Pulmonary artery endothelial cell (primary cell): ENCODE results near the gene ADA. TPM values are rescaled to one million over a fixed set of nuclear protein-coding genes. Genes with fewer than 3 reads are reported as not detected.
"Not testable (repeated sequence)": the region's sequence is repeated elsewhere in the genome, so short reads cannot be mapped to it uniquely, and the experiment has no call there.

Experiments
- DNase-seq: peaks from one replicate; pipeline ENCODE4 v3.0.0-alpha.2; 2011; ENCODE audit warnings: low read depth, low spot score
- total RNA-seq: library from RNA; depleted of rRNA; stranded (reverse); fragments of >200 nt; gene quantifications from 2 replicates; pipeline ENCODE4 v1.2.3, GENCODE V29; 2014

The ADA gene
- total RNA-seq, 1 donor from 2014 or later: 22.4 TPM

DNA sequence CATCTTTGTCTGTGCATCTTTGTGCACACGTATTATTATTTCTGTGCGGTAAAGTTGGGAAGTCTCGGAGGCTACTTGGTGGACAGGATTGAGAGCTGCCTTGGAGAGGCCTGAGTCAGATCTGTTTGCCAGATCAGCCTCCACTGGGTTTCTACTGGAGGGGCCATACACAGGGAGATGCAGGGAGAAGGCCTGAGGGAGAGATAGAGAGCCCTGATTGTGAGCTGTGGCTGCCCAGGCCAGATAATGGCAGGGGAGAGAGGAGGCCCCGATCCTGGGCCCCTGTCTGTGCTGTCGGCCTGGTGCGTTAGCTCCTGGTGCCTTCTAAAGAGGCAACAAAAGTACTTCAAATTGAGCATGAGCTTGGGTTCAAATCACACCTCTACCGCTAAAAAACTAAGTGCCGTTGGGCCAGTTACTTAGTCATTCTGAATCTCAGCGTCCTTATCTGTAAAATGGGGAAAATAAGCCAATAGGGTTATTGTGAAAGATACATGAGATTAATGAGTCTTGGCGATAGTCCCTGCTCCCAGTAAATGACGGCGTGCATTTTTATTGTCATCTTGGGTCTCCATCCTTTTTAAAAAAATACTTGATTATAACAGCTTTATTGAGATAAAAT is 27.6 kb upstream of the ADA start:
- DNase-seq: no peak

DNA sequence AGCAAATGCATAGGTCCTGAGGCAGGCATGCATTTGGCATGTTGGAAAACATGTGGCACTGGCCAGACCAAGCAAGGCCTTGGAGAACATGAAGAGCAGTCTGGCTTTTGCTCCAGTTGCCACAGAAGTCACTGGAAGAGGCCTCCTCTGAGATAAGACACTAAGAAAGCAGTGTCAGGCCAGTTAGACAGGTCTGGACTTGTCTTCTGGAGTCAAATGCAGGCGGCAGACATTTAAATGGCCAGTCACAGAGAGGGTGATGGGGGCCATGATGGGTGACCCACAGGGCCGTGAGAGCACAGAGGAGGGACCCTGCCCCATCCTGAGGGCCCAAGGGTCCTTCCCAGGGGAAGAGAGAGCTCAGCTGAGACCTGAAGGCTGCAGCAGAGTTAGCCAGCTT is 26.7 kb upstream of the ADA start:
- no peak for DNase-seq

DNA sequence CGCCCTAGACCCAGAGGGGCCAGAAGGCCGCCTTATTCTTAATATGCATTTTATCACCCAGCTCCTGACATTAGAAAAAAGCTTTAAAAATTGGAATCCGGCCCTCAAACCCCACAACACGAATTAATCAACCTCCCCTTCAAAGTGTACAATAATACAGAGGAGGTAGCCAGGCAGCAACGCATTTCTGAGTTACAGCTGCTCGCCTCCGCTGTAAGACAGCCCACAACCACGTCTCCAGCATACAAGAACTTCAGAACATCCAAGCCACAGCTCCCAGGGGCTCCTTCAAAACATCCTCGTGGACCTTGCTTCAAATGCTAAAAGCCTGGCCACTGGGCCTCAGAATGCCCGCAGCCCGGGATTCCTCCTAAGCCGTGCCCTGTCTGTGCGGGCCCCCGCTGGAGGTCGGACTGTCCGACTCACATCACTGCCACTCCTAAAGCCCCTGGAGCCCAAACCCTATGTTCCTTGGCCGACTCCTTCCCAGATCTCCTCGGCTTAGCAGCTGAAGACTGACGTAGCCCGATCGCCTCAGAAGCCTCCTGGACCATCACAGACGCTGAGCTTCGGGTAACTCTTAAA is 20.9 kb upstream of the ADA start:
- DNase-seq: not testable (repeated sequence)

DNA sequence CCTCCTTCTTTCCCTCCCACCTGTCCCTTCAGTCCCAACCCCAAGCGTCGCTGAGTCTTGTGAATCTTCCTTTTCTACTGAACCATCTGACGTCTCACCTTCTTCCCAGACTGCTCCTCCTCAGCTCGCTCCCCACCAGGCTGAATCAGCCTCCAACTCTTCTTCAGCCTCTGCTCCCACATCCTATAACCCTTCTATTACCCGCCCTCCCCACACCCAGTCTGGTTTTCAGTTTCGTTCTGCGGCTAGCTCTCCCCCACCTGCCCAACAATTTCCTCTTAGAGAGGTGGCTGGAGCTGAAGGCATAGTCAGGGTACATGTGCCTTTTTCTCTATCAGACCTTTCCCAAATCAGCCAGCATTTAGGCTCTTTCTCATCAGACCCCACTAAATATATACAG is 20.0 kb upstream of the ADA start:
- DNase-seq: not testable (repeated sequence)

DNA sequence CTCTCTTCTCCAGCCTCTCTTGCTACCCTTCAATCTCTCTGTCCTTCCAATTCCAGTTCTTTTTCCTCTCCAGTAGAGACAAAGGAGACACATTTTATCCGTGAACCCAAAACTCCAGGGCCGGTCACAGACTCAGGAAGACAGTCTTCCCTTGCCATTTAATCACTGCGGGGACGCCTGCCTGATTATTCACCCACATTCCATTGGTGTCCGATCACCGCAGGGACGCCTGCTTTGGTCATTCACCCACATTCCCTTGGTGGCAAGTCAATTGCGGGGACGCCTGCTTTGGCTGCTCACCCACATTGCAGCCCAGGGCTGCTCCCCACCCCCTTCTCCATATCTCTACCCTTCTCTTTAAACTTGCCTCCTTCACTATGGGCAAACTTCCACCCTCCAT is 19.4 kb upstream of the ADA start:
- DNase-seq: not testable (repeated sequence)

DNA sequence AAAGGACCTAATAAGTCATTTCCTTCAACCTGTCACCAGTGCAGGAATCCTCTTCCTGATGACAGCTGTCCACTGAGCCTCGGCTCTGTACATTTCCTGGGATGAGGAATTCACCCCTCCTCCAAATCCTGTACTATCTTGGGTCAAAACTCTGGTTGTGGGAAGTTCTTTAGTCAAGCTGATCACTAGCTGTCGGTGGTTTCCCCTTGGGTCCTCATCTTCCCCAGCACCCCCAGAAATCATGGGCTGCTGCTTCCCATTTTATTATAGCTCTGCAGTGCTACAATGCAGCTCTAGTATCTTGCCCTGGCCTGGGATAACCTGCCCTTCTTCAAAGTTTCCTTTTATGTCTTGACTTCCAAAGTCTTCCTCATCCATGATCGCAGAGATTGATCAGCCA is 14.6 kb upstream of the ADA start:
- no peak for DNase-seq

DNA sequence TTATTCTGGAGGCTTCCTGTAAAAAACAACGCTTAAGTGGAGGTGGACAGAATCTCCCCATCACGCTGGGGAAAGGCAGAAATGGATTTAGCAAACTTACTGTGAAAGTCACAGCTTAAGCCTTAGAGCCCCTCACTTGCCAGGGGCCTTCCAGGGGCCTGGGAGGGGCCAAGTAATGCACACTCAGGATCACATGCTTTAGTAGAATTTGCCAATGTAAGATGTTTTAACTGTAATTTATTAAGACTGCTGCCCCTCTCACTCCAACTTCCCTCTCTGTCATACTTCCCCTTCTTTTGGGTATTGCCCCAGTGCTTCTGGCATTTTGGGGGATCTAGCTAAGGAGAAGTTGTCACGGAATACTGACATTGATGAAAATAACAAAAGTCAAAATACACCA is 12.6 kb upstream of the ADA start:
- no peak for DNase-seq

DNA sequence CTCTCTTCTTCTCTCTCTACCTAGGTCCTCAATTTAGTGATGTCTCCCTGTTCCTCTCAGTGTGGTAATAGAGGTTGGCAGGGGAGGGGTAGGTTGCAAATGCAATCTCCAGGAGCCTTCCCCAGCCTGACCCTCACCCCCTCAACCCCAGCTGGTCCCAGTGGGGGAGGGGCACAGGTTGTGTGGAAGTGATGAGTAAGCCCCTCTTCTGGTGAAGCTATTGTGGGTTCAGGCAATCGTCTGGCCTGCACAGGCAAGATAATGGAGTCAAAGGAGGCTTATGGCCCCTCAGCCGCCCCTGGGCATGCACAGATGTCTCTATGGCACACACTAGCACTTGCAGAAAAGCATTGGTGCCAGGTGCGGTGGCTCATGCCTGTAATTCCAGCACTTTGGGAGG is 10.8 kb upstream of the ADA start:
- no peak for DNase-seq

DNA sequence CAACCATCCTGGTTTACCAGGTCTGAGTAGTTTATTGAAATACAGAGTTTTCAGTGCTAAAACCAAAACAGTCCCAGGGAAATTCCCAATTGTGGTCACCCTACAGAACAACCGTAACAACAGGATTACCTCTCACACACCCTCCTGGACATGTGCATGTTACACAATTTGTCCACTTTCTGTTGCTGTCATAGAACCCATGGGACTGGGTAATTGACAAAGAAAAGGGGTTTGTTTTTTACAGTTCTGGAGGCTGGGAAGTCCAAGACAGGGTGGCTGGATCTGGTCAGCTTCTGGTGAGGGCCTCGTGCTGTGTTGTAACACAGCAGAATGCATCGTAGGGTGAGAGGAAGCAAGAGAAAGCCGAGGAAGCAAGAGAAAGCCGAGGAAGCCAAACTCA is 9.1 kb upstream of the ADA start:
- no peak for DNase-seq

DNA sequence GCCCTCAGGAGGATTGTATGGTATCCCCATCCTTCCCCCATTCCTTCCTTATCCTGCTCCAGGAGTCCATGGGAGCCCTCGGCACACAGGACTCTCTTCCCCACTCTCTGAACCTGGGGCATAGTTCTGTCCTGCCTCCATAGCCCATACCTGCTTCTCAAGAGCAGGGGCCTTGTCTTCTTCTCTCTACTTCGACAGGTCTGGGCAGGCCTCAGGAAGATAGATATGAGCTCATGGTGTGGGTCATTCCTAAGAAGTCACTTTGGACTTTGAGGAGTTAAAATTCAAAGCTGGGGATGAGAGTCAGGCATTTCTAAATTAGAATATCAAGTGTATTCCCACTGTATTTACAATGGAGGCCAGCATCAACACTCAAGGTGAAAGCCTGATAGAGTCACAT is 8.4 kb upstream of the ADA start:
- DNase-seq: no peak

DNA sequence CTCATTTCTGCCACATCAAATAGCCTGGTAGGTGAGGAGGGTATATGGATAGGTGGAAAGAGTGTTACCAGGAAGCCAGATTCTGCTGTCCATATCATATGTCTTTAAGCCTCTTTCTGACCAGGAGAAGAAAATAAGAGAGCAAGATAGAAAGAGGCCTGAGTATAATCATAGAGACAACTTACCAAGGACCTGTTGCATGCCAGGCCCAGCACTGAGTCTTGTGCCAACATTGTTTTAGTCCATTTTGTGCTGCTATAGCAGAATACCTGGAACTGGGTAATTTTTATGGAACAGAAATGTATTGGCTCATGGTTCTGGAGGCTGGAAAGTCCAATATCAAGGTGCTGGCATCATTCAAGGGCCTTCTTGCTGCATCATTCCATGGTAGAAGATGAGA is 7.3 kb upstream of the ADA start:
- DNase-seq: no peak

DNA sequence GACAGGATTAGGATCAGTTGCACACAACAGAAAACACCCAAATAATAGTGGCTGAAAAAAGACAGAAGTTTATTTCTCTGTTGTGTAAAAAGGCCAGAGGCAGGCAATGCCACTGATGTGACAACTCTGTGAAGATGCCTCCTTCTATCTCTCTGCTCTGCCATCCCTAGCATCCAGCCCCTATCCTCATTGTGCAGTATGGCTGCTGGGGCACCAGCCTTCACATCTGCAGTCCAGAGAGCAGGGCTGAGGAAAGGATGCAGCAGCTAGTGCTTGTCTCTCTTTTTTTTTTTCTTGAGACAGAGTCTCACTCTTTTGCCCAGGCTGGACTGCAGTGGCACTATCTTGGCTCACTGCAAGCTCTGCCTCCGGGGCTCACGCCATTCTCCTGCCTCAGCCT is 6.4 kb upstream of the ADA start:
- no peak for DNase-seq

DNA sequence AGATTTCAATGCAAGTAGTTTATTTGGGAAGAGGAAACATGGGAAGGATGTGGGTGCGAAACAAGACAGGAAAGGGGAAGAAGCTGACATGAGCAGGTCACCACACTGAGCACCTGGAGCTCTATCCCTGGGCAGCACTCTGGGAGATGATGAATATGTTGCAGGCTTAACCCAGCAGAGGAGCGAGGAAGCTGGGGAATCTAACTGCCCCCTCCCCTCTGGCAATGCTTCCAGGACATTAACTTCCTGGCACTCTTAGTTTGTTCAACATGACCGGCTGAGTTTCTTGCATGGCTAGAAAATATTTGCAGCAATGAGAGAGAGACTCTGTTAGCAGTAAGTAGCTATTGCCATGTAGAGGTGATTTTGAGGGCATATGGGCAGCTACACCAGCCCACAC is 4.9 kb upstream of the ADA start:
- DNase-seq: no peak

DNA sequence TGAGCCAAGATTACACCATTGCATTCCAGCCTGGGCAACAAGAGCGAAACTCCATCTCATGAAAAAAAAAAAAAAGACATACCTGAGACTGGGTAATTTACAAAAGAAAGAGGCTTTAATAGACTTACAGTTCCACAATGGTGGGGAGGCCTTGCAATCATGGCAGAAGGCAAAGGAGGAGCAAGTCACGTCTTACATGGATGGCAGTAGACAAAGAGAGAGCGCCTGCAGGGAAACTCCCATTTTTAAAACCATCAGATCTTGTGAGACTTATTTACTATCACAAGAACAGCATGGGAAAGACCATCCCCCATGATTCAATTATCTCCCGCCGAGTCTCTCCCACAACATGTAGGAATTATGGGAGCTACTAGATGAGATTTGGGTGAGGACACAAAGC is 2.7 kb upstream of the ADA start:
- not testable (repeated sequence) for DNase-seq

DNA sequence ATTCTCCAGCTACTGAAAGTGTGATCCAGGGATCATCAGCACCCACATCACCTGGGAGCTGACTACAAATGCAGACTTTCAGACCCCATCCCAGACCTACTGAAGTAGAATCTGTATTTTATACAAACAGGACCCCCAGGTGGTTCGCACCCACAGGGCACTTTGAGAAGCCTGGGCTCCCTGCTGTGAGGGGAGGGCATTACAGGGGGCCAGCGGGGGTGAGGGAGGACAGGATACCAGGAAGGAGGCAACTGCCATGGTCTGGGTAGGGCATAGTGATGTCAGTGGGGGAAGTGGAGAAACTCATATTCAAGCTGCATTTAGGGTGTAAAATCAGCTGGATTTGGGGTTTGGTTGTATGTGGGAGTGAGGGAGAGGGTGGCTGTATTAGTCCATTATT is 2.0 kb upstream of the ADA start:
- DNase-seq: no peak

DNA sequence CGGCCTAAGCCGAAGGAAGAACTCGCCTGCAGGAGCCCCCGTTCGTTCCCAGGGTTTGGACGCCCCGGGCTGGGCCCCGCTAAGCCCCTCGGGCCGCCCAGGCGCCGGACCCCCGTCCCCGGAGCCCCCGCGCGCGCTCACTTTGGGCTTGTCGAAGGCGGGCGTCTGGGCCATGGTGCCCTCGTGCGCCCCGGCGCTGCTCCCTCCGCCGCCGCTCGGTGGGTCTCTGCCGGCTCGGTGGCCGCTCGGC is 140 bp downstream of the ADA start:
- DNase-seq: no peak

DNA sequence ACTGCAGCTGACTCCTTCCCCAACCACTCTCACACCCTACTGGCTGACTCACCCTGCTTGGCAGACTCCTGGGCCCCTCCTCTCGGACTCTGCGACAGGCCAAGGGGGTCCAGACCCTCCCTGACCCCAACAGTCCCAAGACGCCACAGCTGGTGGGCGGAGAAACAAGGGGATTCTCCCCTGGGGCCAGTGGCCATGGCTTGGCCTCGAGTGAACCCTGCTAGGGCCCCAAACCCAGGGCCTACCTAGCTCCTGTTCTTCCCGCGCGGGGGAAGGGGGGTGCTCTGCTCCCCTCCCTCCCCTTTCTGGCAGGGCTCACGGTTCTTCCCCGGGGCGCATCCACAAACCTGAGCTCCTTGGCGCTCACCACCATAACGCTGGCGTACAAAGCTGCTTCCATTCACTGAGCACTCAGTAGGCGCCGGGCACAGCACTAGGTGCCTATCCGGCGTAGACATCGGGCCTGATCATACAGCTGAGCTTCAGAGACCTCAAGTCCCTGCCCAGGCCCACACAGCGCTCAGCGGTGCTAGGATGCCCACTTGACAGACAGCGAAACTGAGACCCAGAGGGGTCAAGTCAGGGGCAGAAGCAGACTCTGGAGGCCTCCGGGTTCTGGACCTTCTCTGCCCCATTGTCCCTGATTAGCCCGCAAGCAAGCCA is 597 bp downstream of the ADA start:
- no peak for DNase-seq

DNA sequence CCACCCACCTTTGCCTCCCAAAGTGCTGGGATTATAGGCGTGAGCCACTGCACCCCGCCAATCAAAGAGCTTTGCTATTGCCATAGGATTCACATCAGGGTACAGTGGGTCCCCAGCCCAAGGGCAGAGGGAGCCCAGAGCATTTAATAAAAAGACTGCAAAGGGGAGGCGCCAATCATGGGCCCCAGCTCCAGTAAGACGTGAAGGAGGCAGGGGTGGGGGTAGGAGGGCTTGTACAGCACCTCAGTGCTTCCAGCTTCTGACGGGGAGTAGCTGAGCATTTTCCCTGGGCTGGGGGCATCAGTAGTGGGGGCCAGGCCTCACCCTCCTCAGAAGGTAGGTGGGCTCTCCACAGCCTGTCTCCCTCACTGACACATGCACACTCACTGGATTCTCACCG is 1.5 kb downstream of the ADA start:
- no peak for DNase-seq

DNA sequence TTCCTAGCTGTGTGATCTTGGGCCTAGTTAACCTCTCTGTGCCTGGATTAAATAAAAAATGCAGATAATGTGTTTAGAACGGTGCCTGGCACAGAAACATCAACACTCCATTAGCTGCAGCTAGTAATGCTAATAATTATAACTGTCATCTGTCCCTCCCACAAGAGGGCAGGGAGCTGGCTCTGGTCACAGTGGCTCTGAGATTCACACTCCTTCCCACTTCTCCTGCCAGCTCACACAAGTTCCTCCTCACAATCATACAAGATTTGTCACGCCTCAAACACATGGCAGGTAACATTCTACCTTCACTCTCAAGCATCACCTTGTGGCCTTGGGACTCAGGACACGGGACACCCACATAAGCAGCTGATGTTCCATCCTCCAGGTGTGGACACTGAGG is 2.4 kb downstream of the ADA start:
- no peak for DNase-seq

DNA sequence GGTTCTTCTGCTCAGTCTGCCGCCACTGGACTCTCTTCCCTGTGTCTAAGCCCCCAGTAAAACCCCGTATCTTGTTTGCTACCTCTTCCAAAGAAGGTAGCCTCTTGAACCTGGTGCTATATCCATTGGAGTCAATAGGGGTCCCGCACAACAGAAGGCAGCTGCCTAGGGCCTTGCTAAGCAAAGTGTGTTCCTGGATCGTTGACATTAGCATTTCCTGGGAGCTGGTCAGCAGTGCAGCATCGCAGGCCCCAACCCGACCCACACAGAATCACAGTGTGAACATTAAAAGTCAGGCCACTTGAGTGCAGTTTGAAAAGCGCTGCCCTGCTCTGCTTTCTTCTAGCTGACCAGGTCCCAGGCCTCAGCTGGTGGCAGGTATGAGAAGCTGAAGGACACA is 2.9 kb downstream of the ADA start:
- no peak for DNase-seq

DNA sequence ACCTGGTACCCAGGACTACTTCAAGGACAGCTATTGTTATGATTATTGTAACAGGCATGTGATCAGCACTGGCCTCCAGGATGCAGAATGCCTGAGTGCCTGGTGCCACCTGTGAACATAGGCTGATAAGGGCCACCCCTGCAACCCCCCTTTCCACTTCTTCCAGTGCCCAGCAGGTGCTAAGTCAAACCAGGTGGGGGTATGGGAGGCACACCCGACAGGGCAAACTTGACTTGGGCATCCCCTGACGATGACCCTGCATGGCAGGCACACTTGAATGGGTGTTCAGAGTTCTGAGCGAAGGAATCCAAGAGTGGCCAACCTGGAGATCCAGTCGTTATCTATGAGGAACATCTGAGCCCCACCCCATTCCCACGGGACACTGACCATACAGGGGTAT is 3.4 kb downstream of the ADA start:
- no peak for DNase-seq

DNA sequence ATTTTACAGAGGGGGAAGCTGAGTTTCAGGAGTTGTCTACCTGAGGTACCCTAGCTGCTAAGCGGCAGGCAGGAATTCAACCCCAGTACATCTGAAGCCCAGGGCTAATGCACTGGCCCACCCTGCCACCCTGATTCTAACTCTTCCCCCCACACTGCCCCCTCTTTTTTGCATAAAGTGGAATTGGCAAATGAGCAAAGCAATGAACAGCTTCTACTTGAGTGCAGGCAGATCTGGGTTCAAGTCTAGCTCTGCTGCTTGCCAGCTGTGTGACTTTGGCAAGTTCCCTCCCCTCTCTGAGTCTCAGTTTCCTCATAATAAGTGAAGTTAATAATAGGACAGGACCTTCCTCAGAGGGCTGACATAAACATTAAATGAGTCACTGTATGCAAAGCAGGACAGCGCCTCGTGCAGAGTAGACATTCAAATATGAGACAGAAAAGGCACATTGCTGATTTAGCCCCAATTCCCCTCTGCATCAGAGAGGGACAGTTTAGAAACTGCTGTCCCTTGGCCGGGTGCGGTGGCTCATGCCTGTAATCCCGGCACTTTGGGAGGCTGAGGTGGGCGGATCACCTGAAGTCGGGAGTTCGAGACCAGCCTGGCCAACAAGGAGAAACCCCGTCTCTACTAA is 4.7 kb downstream of the ADA start:
- no peak for DNase-seq

DNA sequence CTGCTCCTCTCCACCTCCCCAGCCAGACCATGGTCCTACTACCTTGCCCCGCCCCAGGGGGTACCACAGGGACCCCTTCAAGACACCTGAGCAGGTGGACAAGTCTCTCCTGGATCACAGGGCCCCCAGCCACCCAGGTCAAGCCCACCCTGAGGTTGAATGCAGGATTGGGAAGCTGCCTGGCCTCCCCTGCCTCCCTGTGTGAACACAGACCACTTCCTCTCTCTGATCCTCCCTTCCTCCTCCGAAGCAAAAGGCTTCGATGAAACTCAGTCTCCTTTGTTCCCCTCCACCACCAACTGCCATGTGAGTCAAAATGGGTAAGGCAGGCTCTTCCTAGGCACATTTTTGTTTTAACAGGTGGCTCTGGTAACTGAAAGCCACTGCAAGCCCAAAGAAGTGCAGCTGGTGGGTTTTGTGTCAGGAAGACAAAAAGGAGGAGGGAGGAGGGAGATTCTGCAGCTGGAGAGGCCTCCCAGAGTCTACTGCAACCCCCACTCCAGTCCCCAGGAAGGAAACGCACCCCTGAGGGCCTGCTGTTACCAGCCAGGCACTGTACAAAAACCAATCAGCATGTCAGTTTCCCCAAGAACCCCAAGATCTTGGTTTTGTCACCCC is 5.4 kb downstream of the ADA start:
- no peak for DNase-seq
